Measurements from ENCODE around the gene E2F3. TPM values are rescaled to one million over a fixed set of nuclear protein-coding genes. Genes with fewer than 3 reads are reported as not detected.

E2F3 gene
- total RNA-seq, 4 donors from 2014 or later: 1.8 to 5.5 (median 3.3) TPM

GRCh38 chr6:20441236-20441635 is 39.6 kb downstream of the E2F3 start:
- intact Hi-C loops (cut with DNase I; ENCODE audit: low total_unique reads): no loop called here
- H3K9me3 ChIP-seq: no peaks in the 10 kb centered on the region
- no peak for DNase-seq
- no peaks in the 10 kb centered on the region for H3K36me3 ChIP-seq
- peak overlapping the region; percentile 49 to 56 for H3K27ac ChIP-seq
- peaks cover 0 to 4% of the 10 kb centered on the region in 2 donors for H3K4me1 ChIP-seq
- no peak overlapping the region for H3K4me3 ChIP-seq
- no peaks in the 10 kb centered on the region for H3K27me3 ChIP-seq
- TF ChIP-seq POLR2A (IDR thresholded peaks at IDR 0.05) (no peak), CTCF (IDR thresholded peaks at IDR 0.05) (no peak)

- TF ChIP-seq POLR2A (IDR thresholded peaks at IDR 0.05): no peak
- TF ChIP-seq CTCF (IDR thresholded peaks at IDR 0.05): no peak
- Histone ChIP-seq H3K4me3 (no peak overlapping the region), H3K27me3 (no peaks in the 10 kb centered on the region), H3K9me3 (no peaks in the 10 kb centered on the region), H3K36me3 (no peaks in the 10 kb centered on the region), H3K4me1 (peaks cover 0 to 4% of the 10 kb centered on the region in 2 donors), H3K27ac (peak overlapping the region in 1 of 2 donors; percentile 19)
- no peak for DNase-seq
- intact Hi-C loops (cut with DNase I; ENCODE audit: low total_unique reads): no loop called here
Measured at GRCh38 chr6:20441921-20442320, 40.2 kb downstream of the E2F3 start.

- DNase-seq: no peak
- no peak for TF ChIP-seq POLR2A (IDR thresholded peaks at IDR 0.05)
- TF ChIP-seq CTCF (IDR thresholded peaks at IDR 0.05): no peak
- Histone ChIP-seq H3K9me3 (no peaks in the 10 kb centered on the region), H3K27me3 (no peaks in the 10 kb centered on the region), H3K4me3 (no peak overlapping the region), H3K36me3 (no peaks in the 10 kb centered on the region), H3K27ac (no peak overlapping the region), H3K4me1 (peaks cover 0 to 4% of the 10 kb centered on the region in 2 donors)
- intact Hi-C loops (cut with DNase I; ENCODE audit: low total_unique reads): no loop called here
Measured at GRCh38 chr6:20444786-20445271, 43.1 kb downstream of the E2F3 start.

- Histone ChIP-seq H3K27ac (no peak overlapping the region), H3K4me1 (no peaks in the 10 kb centered on the region), H3K36me3 (no peaks in the 10 kb centered on the region), H3K9me3 (no peaks in the 10 kb centered on the region), H3K27me3 (no peaks in the 10 kb centered on the region), H3K4me3 (no peak overlapping the region)
- intact Hi-C loops (cut with DNase I; ENCODE audit: low total_unique reads): no loop called here
- TF ChIP-seq CTCF (IDR thresholded peaks at IDR 0.05) (no peak), POLR2A (IDR thresholded peaks at IDR 0.05) (no peak)
- no peak for DNase-seq
Measured at GRCh38 chr6:20447157-20447556, 45.5 kb downstream of the E2F3 start.

GRCh38 chr6:20447581-20448132 is 46.0 kb downstream of the E2F3 start:
- Histone ChIP-seq H3K4me3 (no peak overlapping the region), H3K36me3 (no peaks in the 10 kb centered on the region), H3K27me3 (no peaks in the 10 kb centered on the region), H3K27ac (no peak overlapping the region), H3K4me1 (no peaks in the 10 kb centered on the region), H3K9me3 (no peaks in the 10 kb centered on the region)
- no peak for DNase-seq
- intact Hi-C loops (cut with DNase I; ENCODE audit: low total_unique reads): no loop called here
- no peak for TF ChIP-seq POLR2A (IDR thresholded peaks at IDR 0.05)
- TF ChIP-seq CTCF (IDR thresholded peaks at IDR 0.05): no peak

All from uterus (tissue), 4 donors.